Measurements from ENCODE around the gene BAD. TPM values are rescaled to one million over a fixed set of nuclear protein-coding genes. Genes with fewer than 3 reads are reported as not detected.

The BAD gene
- total RNA-seq, 2 experiments from 2014 or later, result 32.0 to 36.3 TPM

- CTCF ChIA-PET, result interaction anchor here (0.6 to 2.5 kb wide), 3 partner anchors 13 to 21 kb away, joined by 3 to 11 read pairs (median 3); no protein-coding TSS in a partner anchor
- POLR2A ChIA-PET, result no interaction called here
These were observed 3.9 kb upstream of the BAD start for GRCh38 chr11:64288353-64288750.

- CTCF ChIA-PET, result interaction anchor here (0.7 to 2.5 kb wide), 3 partner anchors 13 to 17 kb away, joined by 3 to 11 read pairs (median 4); no protein-coding TSS in a partner anchor
- POLR2A ChIA-PET, result no interaction called here
These were observed 3.3 kb upstream of the BAD start for GRCh38 chr11:64287676-64288352.

DNA sequence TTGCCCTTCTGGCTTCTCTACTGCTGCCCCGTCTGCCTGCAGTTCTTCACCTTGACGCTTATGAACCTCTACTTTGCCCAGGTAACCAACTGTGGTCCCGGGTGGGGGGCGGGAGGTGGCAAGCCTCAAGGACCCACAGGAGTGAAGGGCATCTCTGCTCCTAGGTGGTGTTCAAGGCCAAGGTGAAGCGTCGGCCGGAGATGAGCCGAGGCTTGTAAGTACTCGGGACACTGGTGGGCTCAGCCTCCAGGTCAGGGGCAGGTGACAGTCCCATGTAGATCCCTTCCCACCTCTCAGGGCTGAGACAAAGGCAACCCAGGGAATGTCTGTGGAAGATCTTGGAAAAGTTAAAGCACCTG is 2.3 kb upstream of the BAD start:
- ChIA-PET CTCF (interaction anchor here (0.9 to 2.5 kb wide), 3 partner anchors 14 to 18 kb away, joined by 3 to 11 read pairs (median 4); no protein-coding TSS in a partner anchor), POLR2A (no interaction called here)

DNA sequence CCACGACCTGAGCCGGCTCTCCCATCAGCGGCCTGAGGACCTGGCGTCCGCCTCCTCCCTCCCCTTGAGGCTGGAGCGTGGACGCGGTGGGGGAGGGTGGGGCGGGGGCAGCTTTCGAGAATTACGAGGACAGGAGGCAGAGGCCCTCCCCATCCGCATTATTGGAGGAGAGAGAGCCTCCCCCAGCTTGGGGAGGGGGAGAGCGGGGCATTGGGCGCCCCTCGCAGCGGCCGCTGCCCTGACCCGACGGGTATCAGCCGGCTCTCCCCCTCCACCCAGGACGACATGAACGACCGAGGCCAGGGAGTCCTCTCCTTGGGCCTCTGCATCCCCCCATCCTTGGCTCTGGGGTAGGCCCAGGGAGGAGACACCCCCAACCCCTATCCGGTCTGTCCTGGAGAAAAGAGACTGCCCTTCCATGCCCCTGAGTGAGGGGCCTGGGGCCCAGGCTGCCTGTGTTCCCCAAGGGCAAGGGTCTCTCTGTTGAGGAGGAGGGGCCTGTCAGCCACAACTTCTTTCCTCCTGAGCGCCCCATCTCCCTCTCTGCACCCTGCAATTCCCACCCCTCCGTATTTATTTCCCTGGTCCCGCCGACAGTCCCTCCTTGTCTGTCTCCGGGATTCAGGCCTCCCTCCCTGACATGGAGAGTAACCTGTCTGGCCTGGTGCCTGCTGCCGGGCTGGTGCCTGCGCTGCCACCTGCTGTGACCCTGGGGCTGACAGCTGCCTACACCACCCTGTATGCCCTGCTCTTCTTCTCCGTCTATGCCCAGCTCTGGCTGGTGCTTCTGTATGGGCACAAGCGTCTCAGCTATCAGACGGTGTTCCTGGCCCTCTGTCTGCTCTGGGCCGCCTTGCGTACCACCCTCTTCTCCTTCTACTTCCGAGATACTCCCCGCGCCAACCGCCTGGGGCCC is 1.7 kb upstream of the BAD start:
- CTCF ChIA-PET, result interaction anchor here (0.9 to 3.4 kb wide), 5 partner anchors 15 to 35 kb away, joined by 3 to 26 read pairs (median 8); partner anchors contain the start of genes CATSPERZ and PLCB3
- POLR2A ChIA-PET, result interaction anchor here (0.9 to 3.3 kb wide), 2 partner anchors 16 to 18 kb away, joined by 3 to 20 read pairs; no protein-coding TSS in a partner anchor

DNA sequence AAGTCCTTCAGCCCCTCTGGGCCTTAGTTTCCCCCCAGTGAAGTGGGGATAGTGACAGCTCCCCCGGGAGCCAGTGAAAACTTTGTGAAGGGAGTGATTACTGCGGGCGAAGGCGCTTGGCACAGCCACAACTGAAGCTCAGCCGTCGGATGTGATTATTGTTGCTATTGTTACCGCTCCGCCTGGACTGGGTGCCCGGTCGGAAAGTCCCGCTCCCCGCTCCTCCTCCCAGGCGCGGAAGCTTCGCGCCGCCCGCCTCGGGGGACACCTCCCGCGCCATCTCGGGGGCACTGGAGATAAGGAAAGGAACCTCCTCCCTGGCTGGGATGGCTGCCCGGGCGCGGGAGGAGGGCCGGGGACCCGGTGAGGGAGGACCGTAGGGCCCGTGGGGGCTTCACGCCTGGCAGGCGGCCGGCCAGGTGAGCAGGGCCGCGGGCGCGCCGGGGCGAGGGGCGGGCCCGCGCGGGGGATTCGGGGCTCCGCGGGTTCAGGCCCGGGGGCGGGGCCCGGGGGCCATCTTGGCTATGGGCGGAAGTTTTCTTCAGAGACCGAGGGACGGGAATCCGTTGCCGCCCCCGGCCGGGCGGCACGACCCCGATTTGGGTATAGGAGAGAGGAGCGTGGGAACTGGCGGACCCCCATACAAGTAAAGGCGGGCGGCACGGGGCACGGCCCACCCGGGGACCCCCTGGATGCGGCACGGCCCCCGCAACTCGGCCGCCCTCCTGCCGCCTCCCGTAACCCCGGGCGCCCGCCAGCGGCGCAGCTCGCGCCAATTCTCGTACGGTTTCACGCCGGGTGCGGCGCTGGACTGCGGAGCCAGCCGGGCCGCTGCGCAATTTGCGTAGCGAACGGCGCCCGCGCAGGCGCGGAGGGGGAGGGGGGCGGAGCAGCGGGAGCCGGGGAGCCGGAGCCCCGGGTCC is 758 bp upstream of the BAD start, which contains the start of gene GPR137:
Gene GPR137 (plus strand): TSS at position 887 of the 923 bp plus-strand sequence. CDS start 677 bp downstream, outside the sequence.
- CTCF ChIA-PET, result interaction anchor here (1.7 to 3.4 kb wide), 3 partner anchors 16 to 34 kb away, joined by 8 to 26 read pairs (median 15); partner anchors contain the start of genes CATSPERZ and PLCB3
- POLR2A ChIA-PET, result interaction anchor here (0.6 to 3.3 kb wide), 8 partner anchors 15 to 1444 kb away, joined by 3 to 20 read pairs (median 4); partner anchors contain the start of genes CATSPERZ, FERMT3, FKBP2 and TRMT112

DNA sequence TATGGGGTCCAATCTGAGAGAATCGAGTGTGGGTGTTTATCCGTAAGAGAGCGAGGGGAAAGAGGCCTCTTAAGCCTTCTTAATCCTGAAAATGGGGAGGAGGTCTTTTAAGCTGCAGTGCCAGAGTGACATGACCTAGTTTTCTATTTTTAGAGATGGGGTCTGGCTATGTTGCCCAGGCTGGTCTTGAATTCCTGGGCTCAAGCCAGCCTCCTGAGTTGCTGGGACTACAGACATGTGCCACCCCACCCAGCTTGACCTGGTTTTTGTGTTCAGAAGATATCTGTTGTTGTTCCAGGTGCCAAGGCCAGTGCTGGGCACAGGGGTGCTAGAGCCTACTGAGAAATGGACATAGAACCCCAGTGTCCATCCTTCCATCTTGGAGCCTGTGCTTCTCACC is 1.4 kb downstream of the BAD start:
- CTCF ChIA-PET, result interaction anchor here (1.0 to 3.4 kb wide), 4 partner anchors 11 to 32 kb away, joined by 3 to 26 read pairs (median 6); partner anchors contain the start of gene PLCB3
- POLR2A ChIA-PET, result interaction anchor here (3.3 kb wide), 1 partner anchor 13 kb away, joined by 20 read pairs; no protein-coding TSS in a partner anchor

DNA sequence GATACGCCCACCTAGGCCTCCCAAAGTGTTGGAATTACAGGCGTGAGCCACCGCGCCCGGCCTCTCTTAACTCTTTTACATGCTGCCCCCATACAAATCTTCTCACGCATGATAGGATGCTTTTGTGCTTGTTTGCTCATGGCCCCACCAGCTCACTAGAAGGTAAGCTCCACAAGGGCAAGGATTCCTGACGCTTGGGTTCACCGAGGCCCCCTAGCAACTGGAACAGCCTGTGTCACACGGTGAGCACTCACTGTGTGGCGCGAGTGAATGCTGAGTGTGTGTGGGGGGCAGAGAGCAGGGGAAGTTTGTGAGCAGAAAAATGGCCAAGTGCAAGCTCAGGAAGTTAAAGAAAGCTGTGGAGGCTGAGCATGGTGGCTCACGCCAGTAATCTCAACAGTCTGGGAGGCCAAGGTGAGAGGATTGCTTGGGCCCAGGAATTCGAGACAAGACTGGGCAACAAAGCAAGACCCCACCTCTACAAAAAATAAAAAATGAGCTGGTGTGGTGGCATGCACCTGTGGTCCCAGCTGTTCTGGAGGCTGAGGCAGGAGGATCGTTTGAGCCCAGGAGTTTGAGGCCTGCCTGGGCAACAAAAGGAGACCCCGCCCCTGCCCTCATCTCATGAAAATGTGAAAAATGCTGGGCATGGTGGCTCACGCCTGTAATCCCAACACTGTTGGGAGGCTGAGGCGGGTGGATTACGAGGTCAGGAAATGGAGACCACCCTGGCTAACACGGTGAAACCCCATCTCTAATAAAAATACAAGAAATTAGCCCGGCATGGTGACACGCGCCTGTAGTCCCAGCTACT is 2.3 kb downstream of the BAD start:
- POLR2A ChIA-PET, result interaction anchor here (0.6 kb wide), 1 partner anchor 36 kb away, joined by 6 read pairs; no protein-coding TSS in a partner anchor
- CTCF ChIA-PET, result interaction anchor here (1.9 to 3.4 kb wide), 3 partner anchors 10 to 22 kb away, joined by 5 to 26 read pairs (median 5); no protein-coding TSS in a partner anchor

- ChIA-PET POLR2A (no interaction called here), CTCF (interaction anchor here (1.1 kb wide), 1 partner anchor 25 kb away, joined by 4 read pairs; no protein-coding TSS in a partner anchor)
These were observed 5.8 kb downstream of the BAD start for GRCh38 chr11:64278576-64279190.

GRCh38 chr11:64276653-64277431 is 7.6 kb downstream of the BAD start:
- CTCF ChIA-PET, result interaction anchor here (1.1 to 2.5 kb wide), 3 partner anchors 10 to 28 kb away, joined by 3 to 9 read pairs (median 4); no protein-coding TSS in a partner anchor
- POLR2A ChIA-PET, result interaction anchor here (0.6 to 0.7 kb wide), 2 partner anchors 63 to 1481 kb away, joined by 3 to 4 read pairs; no protein-coding TSS in a partner anchor

GRCh38 chr11:64275841-64276240 is 8.6 kb downstream of the BAD start:
- CTCF ChIA-PET, result interaction anchor here (1.1 to 2.5 kb wide), 2 partner anchors 14 to 25 kb away, joined by 4 to 9 read pairs; no protein-coding TSS in a partner anchor
- POLR2A ChIA-PET, result no interaction called here

GRCh38 chr11:64275031-64275800 is 9.2 kb downstream of the BAD start:
- POLR2A ChIA-PET, result interaction anchor here (0.7 kb wide), 1 partner anchor 10 kb away, joined by 7 read pairs; no protein-coding TSS in a partner anchor
- CTCF ChIA-PET, result interaction anchor here (1.1 to 2.5 kb wide), 2 partner anchors 14 to 26 kb away, joined by 4 to 9 read pairs; no protein-coding TSS in a partner anchor

DNA sequence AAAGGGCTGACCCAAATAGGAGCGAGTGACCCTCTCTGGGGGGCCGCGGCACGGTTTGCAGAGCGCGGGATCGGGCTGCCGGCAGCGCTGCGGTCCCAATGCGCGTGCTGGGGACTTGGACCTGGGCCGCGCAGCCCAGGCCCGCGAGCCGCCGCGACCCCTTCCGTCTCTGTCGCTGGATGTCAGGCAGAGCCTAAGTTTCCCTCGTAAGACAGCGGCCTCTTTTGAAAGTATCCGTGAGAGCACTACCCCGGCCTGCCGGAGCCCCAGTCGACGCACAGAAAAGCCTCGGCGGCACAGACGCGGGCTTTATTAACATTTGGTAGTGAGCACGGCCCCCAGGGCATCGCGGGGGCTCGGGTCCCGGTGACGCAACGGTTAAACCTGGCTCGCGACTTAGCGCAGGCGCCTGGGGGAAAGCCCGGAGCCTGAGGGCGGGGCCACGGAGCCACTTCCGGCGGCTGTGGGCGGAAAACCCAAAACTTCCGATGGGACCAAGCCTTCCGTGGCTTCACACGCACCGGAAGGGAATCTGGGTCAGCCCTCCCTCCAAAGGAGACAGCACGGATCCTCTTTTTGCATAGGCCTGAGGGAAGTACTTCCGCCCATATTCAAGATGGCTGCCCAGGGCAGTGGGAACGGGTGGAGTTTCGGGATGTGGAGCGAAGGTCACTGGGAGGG is 14.8 kb downstream of the BAD start:
- ChIA-PET CTCF (interaction anchor here (0.6 to 4.1 kb wide), 9 partner anchors 12 to 63 kb away, joined by 3 to 39 read pairs (median 6); partner anchors contain the start of genes CATSPERZ, ESRRA, FERMT3 and PLCB3), POLR2A (interaction anchor here (1.2 to 4.3 kb wide), 8 partner anchors 12 to 63 kb away, joined by 4 to 22 read pairs (median 18); partner anchors contain the start of genes BAD, ESRRA, FERMT3 and FKBP2)

DNA sequence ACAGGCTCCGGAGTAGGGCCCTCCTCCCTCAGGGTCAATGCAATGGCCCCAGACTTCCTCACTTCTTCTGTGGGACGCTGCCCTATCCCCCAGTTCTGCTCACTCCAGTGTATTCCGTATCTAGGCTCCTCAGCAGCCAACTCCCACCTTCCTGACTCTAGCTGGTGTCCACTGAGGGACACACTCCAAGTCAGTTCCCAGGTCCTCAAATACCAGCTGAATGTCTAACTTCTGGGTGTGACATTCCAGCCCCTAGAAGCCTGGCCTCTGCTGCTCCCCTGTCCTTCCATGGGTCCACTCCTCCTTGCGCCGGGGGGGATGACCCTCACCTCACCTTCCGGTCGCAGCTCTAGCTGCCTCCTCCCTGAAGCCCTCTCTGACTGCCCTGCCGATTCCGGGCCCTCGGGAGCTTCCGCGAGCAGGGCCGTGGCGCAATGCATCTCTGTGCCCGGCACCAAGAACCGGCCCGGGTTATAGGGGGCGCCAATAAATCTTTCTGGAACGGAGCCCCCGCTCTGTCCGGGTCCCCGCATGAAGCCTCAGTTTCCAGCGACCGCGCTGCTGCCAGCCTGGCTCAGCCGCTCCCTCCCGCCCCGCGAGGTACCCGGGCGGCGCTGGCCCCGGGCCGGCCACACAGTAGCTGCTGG is 15.4 kb downstream of the BAD start:
- CTCF ChIA-PET, result interaction anchor here (0.6 to 4.1 kb wide), 10 partner anchors 12 to 64 kb away, joined by 3 to 39 read pairs (median 4); partner anchors contain the start of genes CATSPERZ, FERMT3, PLCB3 and PPP1R14B

More for the DNA sequence above, 15.4 kb downstream of the BAD start:
- POLR2A ChIA-PET, result interaction anchor here (0.5 to 4.3 kb wide), 8 partner anchors 11 to 1493 kb away, joined by 4 to 22 read pairs (median 18); partner anchors contain the start of genes BAD, FERMT3, FKBP2 and GPR137

Measured in activated CD8-positive, alpha-beta memory T cell treated with anti-CD3 and anti-CD28 coated beads for 36 hours (primary cell).